Lung (tissue), 12 donors: ENCODE results near the gene ZNF770. TPM values are rescaled to one million over a fixed set of nuclear protein-coding genes. Genes with fewer than 3 reads are reported as not detected.

Source experiments
- ATAC-seq: fragments of 200-7000 bp; cut with Tn5 transposase; one replicate; pipeline ENCODE4 v1.9.1; 2020; ENCODE audit warnings: moderate number of reproducible peaks; ENCODE audit not compliant: insufficient read depth, low FRiP score
- DNase-seq, 3 donors: peaks; one replicate each; pipeline ENCODE4 v3.0.0-alpha.2; 2013 to 2017
- H3K27ac ChIP-seq, 2 donors: one replicate each; pipeline ENCODE4 v1.5.1; 2013; ENCODE audit warnings: mild to moderate bottlenecking in 2 of 2, moderate library complexity in 2 of 2, control low read depth in 1 of 2, inconsistent platforms in 1 of 2, low read depth in 1 of 2, low read length in 1 of 2
- H3K27me3 ChIP-seq, 3 donors: one replicate each; pipeline ENCODE4 v1.5.1; 2013; ENCODE audit warnings: low read length in 2 of 3; ENCODE audit not compliant: control insufficient read depth in 3 of 3, insufficient read depth in 3 of 3
- H3K36me3 ChIP-seq, 4 donors: one replicate each; pipeline ENCODE4 v1.5.1; 2013; ENCODE audit warnings: low read length in 4 of 4, mild to moderate bottlenecking in 1 of 4, moderate library complexity in 1 of 4; ENCODE audit not compliant: control insufficient read depth in 4 of 4, insufficient read depth in 4 of 4
- H3K4me1 ChIP-seq, 5 donors: one replicate each; pipeline ENCODE4 v1.5.1; 2013; ENCODE audit warnings: low read length in 5 of 5, mild to moderate bottlenecking in 2 of 5, moderate library complexity in 1 of 5; ENCODE audit not compliant: control insufficient read depth in 5 of 5, insufficient read depth in 5 of 5
- H3K4me3 ChIP-seq: one replicate; pipeline ENCODE4 v1.5.1; 2013; ENCODE audit warnings: mild to moderate bottlenecking, control low read depth, moderate library complexity
- H3K9ac ChIP-seq, 2 donors: one replicate each; pipeline ENCODE4 v1.5.1; 2013; ENCODE audit warnings: low read length in 2 of 2, control low read depth in 1 of 2; ENCODE audit not compliant: insufficient read depth in 1 of 2
- H3K9me3 ChIP-seq, 4 donors: one replicate each; pipeline ENCODE4 v1.5.1; 2013; ENCODE audit warnings: low read length in 3 of 4, mild to moderate bottlenecking in 1 of 4, moderate library complexity in 1 of 4; ENCODE audit not compliant: control insufficient read depth in 4 of 4, insufficient read depth in 3 of 4
- CTCF ChIP-seq: IDR thresholded peaks from 2 replicates; pipeline ENCODE4 v1.5.1; 2012; ENCODE audit warnings: mild to moderate bottlenecking; ENCODE audit errors: control extremely low read depth, extremely low read depth
- WGBS, 2 donors: extraction: QIAGEN DNeasy Blood & Tissue Kit; methylation state at CpG; one replicate each; pipeline ENCODE4 v1.1.7; 2013; 5-methylcytosine and 5-hydroxymethylcytosine counted together
- polyA plus RNA-seq, 2 donors: library from polyadenylated mRNA; stranded (reverse); fragments of 200-250 nt; gene quantifications; one replicate each; pipeline ENCODE4 v1.2.1, GENCODE V29; 2013
- total RNA-seq, 2 donors: library from RNA; depleted of rRNA in 1 of 2; stranded (reverse); fragments of >200 nt in 1 of 2; gene quantifications; one replicate each; pipeline ENCODE4 v1.2.1, GENCODE V29; 2014 to 2021
- donor health status: control.
- donor health status: control.
- donor health status: Bipolar disorder and iron deficiency.
- donor health status: healthy.
- donor health status: DM: yes; HTN: yes; CAD: no.

The ZNF770 gene
- total and polyA plus RNA-seq, 4 donors = 8.2 to 38.3 (median 19.0) TPM

- H3K9me3 ChIP-seq = no peaks in the 10 kb centered on the region
- no peaks in the 10 kb centered on the region for H3K27me3 ChIP-seq
- TF ChIP-seq CTCF = no peak
- no peak for ATAC-seq
- no peak overlapping the region for H3K27ac ChIP-seq
- H3K9ac ChIP-seq = no peak overlapping the region
- no peak for DNase-seq
- no peaks in the 10 kb centered on the region for H3K36me3 ChIP-seq
- no peak overlapping the region for H3K4me3 ChIP-seq
- no peaks in the 10 kb centered on the region for H3K4me1 ChIP-seq
Observed at GRCh38 chr15:35014241-35014640, 26.2 kb upstream of the ZNF770 start.

- WGBS, 2 donors = 71 to 75% methylated on average over 4 of the region's 4 CpGs
- H3K36me3 ChIP-seq = no peaks in the 10 kb centered on the region
- no peak overlapping the region for H3K27ac ChIP-seq
- TF ChIP-seq CTCF = no peak
- H3K4me1 ChIP-seq = no peaks in the 10 kb centered on the region
- DNase-seq (no peak), ATAC-seq (no peak)
- H3K4me3 ChIP-seq = no peak overlapping the region
- H3K9ac ChIP-seq = no peak overlapping the region
- no peaks in the 10 kb centered on the region for H3K9me3 ChIP-seq
- H3K27me3 ChIP-seq = no peaks in the 10 kb centered on the region
Observed at GRCh38 chr15:35013370-35013769, 25.3 kb upstream of the ZNF770 start.

- ATAC-seq (no peak), DNase-seq (no peak)
- Histone ChIP-seq H3K9ac (no peak overlapping the region), H3K36me3 (no peaks in the 10 kb centered on the region), H3K27me3 (no peaks in the 10 kb centered on the region), H3K4me1 (no peaks in the 10 kb centered on the region), H3K27ac (no peak overlapping the region), H3K4me3 (no peak overlapping the region), H3K9me3 (no peaks in the 10 kb centered on the region)
- WGBS, 2 donors = 85 to 94% methylated on average over 2 of the region's 2 CpGs
- TF ChIP-seq CTCF = no peak
Observed at GRCh38 chr15:35007397-35007796, 19.3 kb upstream of the ZNF770 start.

GRCh38 chr15:35005933-35006332 is 17.8 kb upstream of the ZNF770 start:
- 92 to 96% methylated on average over 6 of the region's 6 CpGs for WGBS, 2 donors
- ATAC-seq = no peak

More at GRCh38 chr15:35005933-35006332, 17.8 kb upstream of the ZNF770 start:
- Histone ChIP-seq H3K9me3 (no peaks in the 10 kb centered on the region), H3K9ac (no peak overlapping the region), H3K27ac (no peak overlapping the region), H3K27me3 (no peaks in the 10 kb centered on the region), H3K36me3 (no peaks in the 10 kb centered on the region), H3K4me1 (no peaks in the 10 kb centered on the region), H3K4me3 (no peak overlapping the region)
- no peak for DNase-seq
- TF ChIP-seq CTCF = no peak
